ENCODE results near the gene KNL1.

DNA sequence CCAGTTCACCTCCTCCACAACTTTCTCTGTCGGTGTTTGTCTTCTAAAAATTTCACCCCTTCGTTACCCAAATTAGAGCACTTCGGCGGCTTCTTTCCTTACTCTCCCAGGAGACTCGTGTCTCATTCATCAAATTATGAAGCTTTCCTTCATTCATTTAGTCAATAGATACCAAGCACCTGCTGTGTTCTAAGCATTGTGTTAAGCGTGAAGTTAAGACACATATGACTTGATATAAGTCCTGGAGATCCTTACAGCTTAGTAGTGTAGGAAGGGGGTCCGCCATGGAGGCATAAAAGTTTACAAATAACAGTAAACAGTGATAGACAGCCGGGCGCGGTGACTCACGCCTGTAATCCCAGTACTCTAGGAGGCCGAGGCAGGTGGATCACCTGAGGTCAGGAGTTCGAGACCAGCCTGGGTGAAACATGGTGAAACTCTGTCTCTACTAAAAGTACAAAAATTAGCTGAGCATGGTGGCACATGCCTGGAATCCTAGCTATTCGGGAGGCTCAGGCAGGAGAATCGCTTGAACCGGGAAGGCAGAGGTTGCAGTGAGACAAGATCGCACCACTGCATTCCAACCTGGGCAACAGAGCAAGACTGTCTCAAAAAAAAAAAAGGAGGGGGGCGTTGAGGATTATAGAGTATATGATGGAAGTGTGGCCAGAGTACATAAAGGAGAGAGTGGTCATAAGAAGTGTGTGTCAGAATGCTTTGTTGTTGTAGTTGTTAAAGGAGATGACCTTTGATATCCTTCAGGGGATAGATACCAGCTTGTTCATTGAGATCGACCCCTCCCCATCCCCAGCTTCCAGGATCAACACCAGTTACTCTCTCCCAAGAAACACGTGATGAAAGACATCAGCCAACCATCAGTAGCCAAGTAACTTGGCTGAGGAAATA is 28.5 kb upstream of the KNL1 start:
- TF ChIP-seq, protein P1, sequence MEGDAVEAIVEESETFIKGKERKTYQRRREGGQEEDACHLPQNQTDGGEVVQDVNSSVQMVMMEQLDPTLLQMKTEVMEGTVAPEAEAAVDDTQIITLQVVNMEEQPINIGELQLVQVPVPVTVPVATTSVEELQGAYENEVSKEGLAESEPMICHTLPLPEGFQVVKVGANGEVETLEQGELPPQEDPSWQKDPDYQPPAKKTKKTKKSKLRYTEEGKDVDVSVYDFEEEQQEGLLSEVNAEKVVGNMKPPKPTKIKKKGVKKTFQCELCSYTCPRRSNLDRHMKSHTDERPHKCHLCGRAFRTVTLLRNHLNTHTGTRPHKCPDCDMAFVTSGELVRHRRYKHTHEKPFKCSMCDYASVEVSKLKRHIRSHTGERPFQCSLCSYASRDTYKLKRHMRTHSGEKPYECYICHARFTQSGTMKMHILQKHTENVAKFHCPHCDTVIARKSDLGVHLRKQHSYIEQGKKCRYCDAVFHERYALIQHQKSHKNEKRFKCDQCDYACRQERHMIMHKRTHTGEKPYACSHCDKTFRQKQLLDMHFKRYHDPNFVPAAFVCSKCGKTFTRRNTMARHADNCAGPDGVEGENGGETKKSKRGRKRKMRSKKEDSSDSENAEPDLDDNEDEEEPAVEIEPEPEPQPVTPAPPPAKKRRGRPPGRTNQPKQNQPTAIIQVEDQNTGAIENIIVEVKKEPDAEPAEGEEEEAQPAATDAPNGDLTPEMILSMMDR (IDR thresholded peaks at IDR 0.05; ENCODE audit: low read length): no peak
- no peak for TF ChIP-seq EZH2 (IDR thresholded peaks at IDR 0.05; ENCODE audit: borderline replicate concordance, low read length)
